C1 segment of cervical spinal cord (tissue), 14 donors: Measurements from ENCODE around the gene ZNF582.

Experiments used
- DNase-seq, 14 donors: peaks; one replicate each; lab custom pipeline; 2025; lab: John Stamatoyannopoulos, UW

Gene ZNF582

DNA sequence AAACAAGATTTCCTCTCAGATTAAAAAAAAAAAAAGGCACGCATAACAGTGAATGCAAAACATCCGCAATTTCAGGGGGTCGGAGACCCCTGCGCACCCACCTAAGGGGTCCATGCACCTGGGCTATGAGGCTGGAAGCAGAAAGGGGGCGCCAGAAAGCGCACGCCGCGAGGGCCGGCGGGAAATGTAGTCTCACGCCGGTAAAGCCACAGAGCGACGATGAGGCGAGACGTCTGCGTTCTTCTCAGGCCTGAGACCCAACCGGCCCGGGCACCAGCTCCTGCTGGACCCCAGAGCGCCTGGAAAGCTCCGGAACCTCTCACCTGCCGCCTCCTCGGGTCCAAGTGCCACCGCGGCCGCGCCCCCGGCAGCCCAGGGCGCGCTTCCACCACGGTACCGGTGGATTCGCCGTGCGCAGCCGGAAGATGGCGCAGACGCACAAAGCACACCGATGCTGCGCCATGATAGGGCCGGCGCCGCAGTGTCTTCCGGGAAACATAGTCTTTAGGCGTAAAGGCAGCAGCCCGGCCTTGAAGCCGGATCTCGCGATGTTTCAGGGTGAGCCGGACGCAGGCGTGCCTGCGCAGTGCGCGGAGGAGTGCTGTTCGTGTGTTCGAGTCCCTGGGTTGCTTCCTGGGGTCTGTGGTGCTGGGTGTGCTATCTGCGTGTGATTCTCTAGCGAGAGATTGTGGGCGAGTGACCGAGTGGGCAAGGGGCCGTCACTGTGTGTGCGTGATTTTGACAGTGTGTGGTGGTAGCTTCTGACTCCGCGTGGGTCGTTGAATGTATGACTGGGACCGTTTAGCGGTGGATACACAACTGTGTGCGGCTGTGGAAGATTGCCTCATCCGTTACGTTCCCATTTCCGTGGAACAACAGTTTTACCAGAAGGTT lies at the start of gene ZNF582:
Gene ZNF582, minus strand, starts transcription at position 416 of the 894 bp plus-strand sequence. CDS start 1,782 bp downstream, outside the sequence.
- peak; percentile 67 to 99 (median 90) for DNase-seq

GRCh38 chr19:56441206-56441792 lies 48.0 kb upstream of the ZNF582 start:
- no peak for DNase-seq

DNA sequence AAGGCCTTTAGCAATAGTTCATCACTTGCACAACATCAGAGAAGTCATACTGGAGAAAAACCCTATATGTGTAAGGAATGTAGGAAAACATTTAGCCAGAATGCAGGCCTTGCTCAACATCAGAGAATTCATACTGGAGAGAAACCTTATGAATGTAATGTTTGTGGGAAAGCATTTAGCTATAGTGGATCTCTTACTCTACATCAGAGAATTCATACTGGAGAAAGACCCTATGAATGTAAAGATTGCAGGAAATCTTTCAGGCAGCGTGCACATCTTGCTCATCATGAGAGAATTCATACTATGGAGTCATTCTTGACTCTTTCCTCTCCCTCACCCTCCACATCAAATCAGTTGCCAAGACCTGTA lies 30.6 kb upstream of the ZNF582 start:
- no peak for DNase-seq

- DNase-seq, result no peak
Observed at GRCh38 chr19:56423276-56423984, 30.1 kb upstream of the ZNF582 start.

DNA sequence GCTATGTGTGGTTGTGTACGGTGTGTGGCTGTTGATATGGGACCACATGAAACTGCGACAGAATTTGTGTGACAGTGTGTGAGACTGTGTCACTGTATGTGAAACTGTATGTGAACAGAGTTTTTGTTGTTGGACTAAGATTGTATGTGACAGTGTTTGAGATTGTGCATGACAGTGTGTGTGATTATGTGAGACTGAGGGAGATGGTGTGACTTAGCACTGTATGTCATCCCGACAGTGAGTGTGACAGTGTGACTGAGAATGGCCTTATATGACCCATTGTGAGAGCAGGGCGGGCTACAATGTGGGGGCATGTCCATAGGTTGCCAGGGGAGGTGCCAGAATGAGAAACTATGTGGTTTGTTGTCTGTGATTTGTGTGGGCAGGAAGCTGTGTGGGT lies 11.7 kb upstream of the ZNF582 start:
- DNase-seq, result no peak

DNA sequence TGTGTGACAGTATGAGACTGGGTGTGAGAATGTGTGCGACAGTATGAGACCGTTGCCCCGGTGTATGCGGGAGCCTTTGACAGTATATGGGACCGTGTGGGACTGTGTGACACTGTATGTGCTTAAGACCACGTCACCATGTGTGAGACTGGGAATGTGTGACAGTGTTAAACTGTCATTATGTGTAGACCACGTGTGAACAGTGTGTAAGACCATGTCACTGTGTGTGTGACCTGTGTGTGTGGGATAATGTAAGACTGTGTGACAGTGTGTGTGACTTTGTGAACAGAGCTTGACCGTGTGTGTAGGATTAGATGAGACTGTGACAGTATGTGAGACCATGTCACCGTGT lies 11.3 kb upstream of the ZNF582 start:
- no peak for DNase-seq

DNA sequence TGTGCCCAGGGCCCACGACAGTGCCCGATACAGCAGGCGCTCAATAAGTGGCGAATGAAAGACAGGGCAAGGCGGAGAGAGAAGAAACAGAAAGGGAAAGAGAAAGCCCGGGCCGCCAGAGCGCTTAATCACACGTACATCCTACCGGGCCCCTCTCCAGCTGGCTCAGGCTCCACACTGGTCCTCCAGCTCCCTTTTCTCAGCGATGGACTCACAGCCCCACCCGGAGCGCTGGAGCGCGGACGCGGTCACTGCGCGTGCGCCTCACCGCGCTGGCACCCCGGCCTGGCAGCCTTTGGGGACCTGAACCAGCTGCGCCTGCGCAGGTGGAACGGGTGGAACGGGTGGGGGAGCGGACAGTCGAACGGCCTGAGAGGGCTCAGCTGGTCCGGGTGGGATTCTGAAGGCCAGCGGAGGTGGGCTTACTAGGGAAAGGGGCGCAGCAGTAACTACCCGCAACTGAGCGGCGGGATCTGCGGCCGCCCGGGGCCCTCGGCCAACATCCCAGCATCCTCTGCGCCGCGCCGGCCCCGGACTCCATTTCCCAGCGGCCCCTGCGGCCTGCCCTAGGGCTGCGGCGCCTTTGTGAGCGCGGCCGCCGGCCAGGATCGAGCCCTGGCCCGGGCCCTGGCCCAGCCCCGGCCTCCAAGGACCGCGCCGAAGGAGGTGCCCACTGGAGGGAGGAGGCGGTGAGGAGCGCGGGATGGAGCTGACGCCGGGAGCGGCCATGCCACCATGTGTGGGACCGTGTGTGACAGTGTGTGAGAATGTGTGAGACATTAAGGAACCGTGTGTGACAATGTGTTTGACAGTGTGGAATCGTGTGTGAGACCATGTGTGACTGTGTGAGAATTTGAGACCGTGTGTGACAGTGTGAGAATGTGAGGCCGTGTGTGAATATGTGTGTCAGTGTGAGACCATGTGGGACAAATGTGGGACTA lies 10.7 kb upstream of the ZNF582 start, which contains the start of gene ZNF583:
Gene ZNF583, plus strand, starts transcription at position 569 of the 941 bp plus-strand sequence. CDS start 2,783 bp downstream, outside the sequence.
- peak; percentile 84 to 98 (median 93) for DNase-seq

DNA sequence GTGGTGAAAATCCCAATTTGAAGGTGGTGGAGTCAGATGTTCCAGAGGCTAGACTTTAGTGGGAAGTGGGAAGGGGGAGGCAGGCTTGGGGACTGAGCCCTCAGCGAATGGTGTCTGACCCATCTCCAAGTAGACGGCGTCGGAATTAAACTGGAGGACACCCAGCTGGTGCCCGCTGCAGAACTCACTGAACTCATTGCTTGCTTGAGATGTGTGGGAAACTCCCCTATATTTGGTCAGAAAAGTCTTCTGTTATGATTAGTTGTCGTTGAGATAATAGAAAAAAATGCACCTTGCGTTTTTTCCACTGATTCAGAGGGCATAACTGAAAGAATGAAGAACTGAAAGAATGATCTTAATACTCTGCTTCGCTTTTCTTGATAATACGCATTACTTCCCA lies 9.9 kb upstream of the ZNF582 start:
- peak in 1 of 14 donors; percentile 0 for DNase-seq

GRCh38 chr19:56400485-56400884 lies 7.2 kb upstream of the ZNF582 start:
- DNase-seq, result no peak

DNA sequence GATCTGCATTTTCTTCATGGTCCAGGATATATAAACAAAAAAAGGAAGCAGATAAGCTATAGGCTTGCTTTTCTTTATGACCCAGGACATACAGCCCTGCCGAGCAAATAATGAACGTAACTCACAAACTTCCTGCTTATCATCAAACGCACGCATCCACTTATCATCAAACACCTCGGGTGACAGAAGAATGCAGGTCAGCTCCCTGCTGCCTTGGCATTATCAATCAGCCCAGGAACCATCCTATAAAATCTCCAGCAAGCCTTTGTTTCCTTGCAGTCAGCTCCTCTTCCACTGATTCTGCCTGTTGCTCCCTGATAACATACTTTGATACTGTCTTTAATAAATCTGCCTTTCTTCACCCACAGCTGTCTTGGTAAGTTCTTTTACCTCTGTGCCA lies 5.5 kb upstream of the ZNF582 start:
- DNase-seq, result no peak

GRCh38 chr19:56383826-56384605 lies 9.3 kb downstream of the ZNF582 start:
- no peak for DNase-seq

- DNase-seq, result no peak
Observed at GRCh38 chr19:56377105-56377924, 16.0 kb downstream of the ZNF582 start.

- no peak for DNase-seq
Observed at GRCh38 chr19:56372281-56372680, 21.1 kb downstream of the ZNF582 start.

- no peak for DNase-seq
Observed at GRCh38 chr19:56369886-56370676, 23.3 kb downstream of the ZNF582 start.

DNA sequence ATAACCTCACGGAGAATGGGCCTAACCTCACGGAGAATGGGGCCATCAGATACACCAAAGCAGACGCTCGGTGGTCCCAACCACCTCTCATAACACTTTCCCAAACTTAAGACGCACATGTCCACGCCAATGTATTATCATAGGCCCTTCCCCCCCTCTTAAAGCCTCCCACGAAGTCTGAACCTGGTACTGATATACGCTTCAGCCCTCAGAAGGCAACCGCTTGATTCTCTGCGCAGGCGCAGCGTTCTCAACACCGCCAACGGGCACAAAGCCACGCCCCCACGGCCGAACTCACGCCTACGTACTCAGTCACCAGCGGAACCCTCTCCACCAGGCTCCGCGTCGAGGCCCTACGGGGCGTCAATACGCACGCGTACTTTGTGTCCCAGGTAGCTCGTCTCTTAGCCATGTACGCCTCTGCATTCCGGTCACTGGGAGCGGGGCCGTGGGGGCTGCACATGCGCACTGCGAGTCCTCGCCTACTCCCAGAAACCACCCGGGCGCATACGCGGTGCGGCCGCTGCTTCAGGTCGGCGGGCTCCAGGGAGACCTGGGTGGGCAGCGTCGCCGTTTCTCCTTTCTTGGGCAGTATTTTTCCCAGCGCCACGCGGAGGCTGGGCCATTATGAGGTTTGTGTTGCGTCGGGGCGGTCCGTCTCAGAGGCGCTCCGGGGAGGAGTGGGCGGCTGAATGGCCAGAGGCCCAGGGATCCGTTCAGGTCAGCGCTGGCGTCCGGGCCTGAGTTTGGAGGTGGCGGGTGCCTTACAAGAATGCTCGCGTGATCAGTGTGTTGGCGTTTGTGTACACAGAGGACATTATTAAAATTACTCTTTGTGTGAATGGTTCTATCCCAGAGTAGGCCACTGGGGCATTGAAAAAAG lies 25.3 kb downstream of the ZNF582 start:
- DNase-seq, result peak; percentile 33 to 92 (median 74)

- DNase-seq, result no peak
Observed at GRCh38 chr19:56360841-56361240, 32.5 kb downstream of the ZNF582 start.

DNA sequence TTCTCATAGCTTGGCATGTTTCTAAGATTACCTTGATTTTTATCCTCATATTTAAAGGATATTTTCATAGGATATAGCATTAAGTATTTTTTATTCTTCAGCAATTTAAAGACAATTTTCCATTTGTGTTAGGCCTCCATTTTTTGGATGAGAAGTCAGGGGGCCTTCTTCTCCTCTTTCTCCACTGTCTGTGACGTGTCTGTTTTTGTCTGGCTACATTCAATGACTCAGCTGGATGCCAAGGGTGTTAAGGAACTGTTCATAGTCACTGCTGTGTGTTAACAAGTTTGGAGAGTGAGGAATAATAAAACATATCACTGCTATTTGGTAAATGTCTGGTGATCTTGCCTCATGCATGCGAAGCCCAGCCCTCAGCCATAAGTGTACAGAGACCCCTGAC lies 36.4 kb downstream of the ZNF582 start:
- no peak for DNase-seq

DNA sequence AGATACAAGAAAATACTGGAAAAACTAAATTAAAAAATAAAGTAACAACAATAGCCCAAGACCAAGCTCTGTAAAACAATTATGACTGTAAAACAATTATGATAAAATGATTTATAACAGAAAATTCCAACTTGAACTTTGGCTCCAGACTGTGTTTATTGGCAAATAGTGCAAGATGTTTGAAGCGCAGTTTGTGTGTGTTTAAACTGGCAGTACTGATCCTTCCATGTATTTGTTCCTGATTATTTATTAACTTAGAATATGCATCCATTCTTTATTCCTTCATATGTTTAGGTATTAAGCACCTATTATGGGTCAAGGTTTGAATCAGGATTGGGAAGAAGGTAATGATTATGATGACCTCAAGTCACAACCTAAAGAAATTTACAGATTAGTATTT lies 37.8 kb downstream of the ZNF582 start:
- DNase-seq, result no peak
